Measurements from ENCODE around the gene FRMD1. TPM values are rescaled to one million over a fixed set of nuclear protein-coding genes. Genes with fewer than 3 reads are reported as not detected.

Gene FRMD1
- total and polyA plus RNA-seq, 8 donors, result 0.02 to 0.15 TPM; not detected in 6

- ATAC-seq (no peak), DNase-seq (peak in 1 of 6 donors; percentile 64), FAIRE-seq (no peak)
- no peaks in the 10 kb centered on the region for H3K4me1 ChIP-seq
- no peaks in the 10 kb centered on the region for H3K9me3 ChIP-seq
- H3K4me3 ChIP-seq, result no peak overlapping the region
- 80 to 85% methylated on average over 30 to 31 of the region's 31 CpGs for WGBS, 2 donors
- H3K27ac ChIP-seq, result no peak overlapping the region
- intact Hi-C loops (cut with DNase I), result loop anchor here in 1 of 3 donors (5.0 kb wide), 1 partner anchor 55 kb away; no protein-coding TSS in a partner anchor
- no peak for TF ChIP-seq CTCF (IDR thresholded peaks at IDR 0.05)
- no peaks in the 10 kb centered on the region for H3K27me3 ChIP-seq
- no peaks in the 10 kb centered on the region for H3K36me3 ChIP-seq
Measured at GRCh38 chr6:168062346-168063289, 16.4 kb downstream of the FRMD1 start.

- DNase-seq (peak in 1 of 6 donors; percentile 47), FAIRE-seq (no peak), ATAC-seq (no peak)
- H3K9me3 ChIP-seq, result no peaks in the 10 kb centered on the region
- no peak for TF ChIP-seq CTCF (IDR thresholded peaks at IDR 0.05)
- H3K4me1 ChIP-seq, result no peaks in the 10 kb centered on the region
- intact Hi-C loops (cut with DNase I), result loop anchor here in 1 of 3 donors (5.0 kb wide), 1 partner anchor 56 kb away; no protein-coding TSS in a partner anchor
- H3K36me3 ChIP-seq, result no peaks in the 10 kb centered on the region
- no peak overlapping the region for H3K27ac ChIP-seq
- 88% methylated on average over 29 of the region's 29 CpGs for WGBS, 2 donors
- no peaks in the 10 kb centered on the region for H3K27me3 ChIP-seq
- no peak overlapping the region for H3K4me3 ChIP-seq
Measured at GRCh38 chr6:168061269-168062210, 17.5 kb downstream of the FRMD1 start.

DNA sequence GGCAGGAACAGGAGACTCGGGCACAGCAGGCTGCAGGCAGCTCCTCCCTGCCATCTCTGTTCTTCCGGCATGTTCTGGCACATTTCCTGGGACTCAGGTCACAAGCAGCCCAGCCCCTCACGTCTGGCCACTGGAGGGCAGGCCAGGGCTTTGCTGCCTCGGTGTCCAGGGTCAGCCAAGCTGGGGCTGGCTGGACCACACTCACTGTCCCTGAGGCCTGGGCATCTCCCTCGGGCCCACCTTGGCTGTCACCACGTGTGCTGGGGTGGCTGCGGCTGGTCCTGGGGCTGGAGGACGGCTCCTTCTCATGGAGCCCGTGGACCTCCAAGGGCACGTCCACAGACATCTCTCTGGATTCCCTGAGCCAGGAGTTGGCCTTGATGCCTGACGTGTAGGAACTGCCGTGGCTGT is 18.5 kb downstream of the FRMD1 start:
- Histone ChIP-seq H3K4me1 (no peaks in the 10 kb centered on the region), H3K4me3 (no peak overlapping the region), H3K9me3 (no peaks in the 10 kb centered on the region), H3K27ac (no peak overlapping the region), H3K36me3 (no peaks in the 10 kb centered on the region), H3K27me3 (no peaks in the 10 kb centered on the region)
- intact Hi-C loops (cut with DNase I), result loop anchor here in 1 of 3 donors (5.0 kb wide), 1 partner anchor 57 kb away; no protein-coding TSS in a partner anchor
- DNase-seq (peak; percentile 73 to 89 (median 82)), FAIRE-seq (no peak), ATAC-seq (peak; percentile 89 to 98 (median 92))
- 32 to 36% methylated on average over 12 of the region's 12 CpGs for WGBS, 2 donors
- TF ChIP-seq CTCF (IDR thresholded peaks at IDR 0.05), result peak in 3 of 4 donors; percentile 47 to 65 (median 53)

DNA sequence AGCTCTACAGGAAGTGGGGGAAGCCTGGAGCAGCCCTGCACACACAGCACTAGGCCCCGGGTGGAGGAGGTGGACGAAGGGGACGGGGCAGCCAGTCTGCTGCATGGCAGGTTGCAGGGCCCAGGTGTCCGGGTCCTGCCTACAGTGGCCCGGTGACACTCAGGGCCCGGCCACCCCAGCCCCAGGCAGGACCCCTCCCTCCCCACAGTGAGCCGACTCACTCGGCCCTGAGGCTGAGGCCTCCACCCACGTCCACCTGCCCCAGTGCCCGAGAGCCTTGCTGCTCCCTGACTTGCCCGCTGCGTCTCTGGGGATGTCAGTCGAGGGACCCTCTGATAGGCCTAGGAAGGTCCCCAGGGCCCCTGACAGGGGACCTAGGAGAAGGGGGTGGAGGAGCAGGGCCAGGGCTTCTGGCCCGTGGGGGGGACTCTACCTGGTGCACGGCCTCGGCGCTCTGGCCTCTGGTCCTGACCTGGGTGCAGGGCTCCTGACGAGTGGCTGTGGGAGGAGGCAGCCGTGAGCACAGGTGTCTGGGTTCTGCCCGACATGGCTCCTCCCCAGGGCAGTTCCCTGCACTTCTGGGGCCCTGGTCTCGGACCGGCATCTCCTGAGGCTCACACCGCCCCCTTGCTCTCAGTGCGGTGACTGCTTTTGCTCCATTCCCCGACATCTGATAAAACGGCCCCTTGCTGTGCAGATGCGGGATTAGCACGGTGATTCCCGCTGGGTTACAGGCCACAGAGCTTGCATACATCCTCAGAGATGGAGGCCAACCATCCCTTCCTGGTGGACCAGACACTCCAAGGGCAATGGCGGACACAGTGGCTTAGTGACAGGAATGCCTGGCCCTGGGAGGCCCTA is 20.1 kb downstream of the FRMD1 start:
- 86 to 92% methylated on average over 27 to 30 of the region's 30 CpGs for WGBS, 2 donors
- Histone ChIP-seq H3K4me3 (no peak overlapping the region), H3K9me3 (no peaks in the 10 kb centered on the region), H3K27ac (no peak overlapping the region), H3K36me3 (no peaks in the 10 kb centered on the region), H3K4me1 (no peaks in the 10 kb centered on the region), H3K27me3 (no peaks in the 10 kb centered on the region)
- no peak for FAIRE-seq
- intact Hi-C loops (cut with DNase I), result no loop called here
- DNase-seq, result peak in 1 of 6 donors; percentile 61
- TF ChIP-seq CTCF (IDR thresholded peaks at IDR 0.05), result no peak
- ATAC-seq, result no peak

Measured in pancreas (tissue), 10 donors.